GM23338 (cell line): ENCODE data around the gene SLC51B. TPM values are rescaled to one million over a fixed set of nuclear protein-coding genes. Genes with fewer than 3 reads are reported as not detected.

Source experiments
- ATAC-seq: fragments of 200-7000 bp; cut with Tn5 transposase; 3 replicates; pipeline ENCODE4 v1.9.1; 2020
- DNase-seq: peaks from one replicate; pipeline ENCODE4 v3.0.0-alpha.2; 2015; ENCODE audit warnings: low spot score
- H2AFZ ChIP-seq: fragments of 200-600 bp; sonication (generic); 2 replicates; pipeline ENCODE4 v1.8.0; 2016; ENCODE audit warnings: antibody characterized with exemption, mild to moderate bottlenecking, moderate library complexity
- H3F3A ChIP-seq: fragments of 200-600 bp; sonication (generic); replicated peaks from 2 replicates; pipeline ENCODE4 v1.8.0; 2017; ENCODE audit warnings: antibody characterized with exemption, mixed run types, low read depth
- H3K27ac ChIP-seq: fragments of 200-600 bp; sonication (generic); 2 replicates; pipeline ENCODE4 v1.6.1; 2016; ENCODE audit warnings: low read depth
- H3K27me3 ChIP-seq: fragments of 200-600 bp; sonication (generic); 2 replicates; pipeline ENCODE4 v1.8.0; 2016; ENCODE audit warnings: mild to moderate bottlenecking, mixed run types, moderate library complexity; ENCODE audit not compliant: insufficient read depth
- H3K36me3 ChIP-seq: fragments of 200-600 bp; sonication (generic); 2 replicates; pipeline ENCODE4 v1.8.0; 2016; ENCODE audit warnings: mild to moderate bottlenecking; ENCODE audit not compliant: insufficient read depth
- H3K4me1 ChIP-seq: fragments of 200-600 bp; sonication (generic); 2 replicates; pipeline ENCODE4 v1.8.0; 2016; ENCODE audit warnings: mild to moderate bottlenecking, moderate library complexity; ENCODE audit not compliant: insufficient read depth
- H3K4me2 ChIP-seq: fragments of 200-600 bp; sonication (generic); 2 replicates; pipeline ENCODE4 v1.7.1; 2017; ENCODE audit warnings: mixed run types
- H3K4me3 ChIP-seq: fragments of 200-600 bp; sonication (generic); 2 replicates; pipeline ENCODE4 v1.6.1; 2016; ENCODE audit warnings: mixed run types
- H3K79me2 ChIP-seq: fragments of 200-600 bp; sonication (generic); replicated peaks from 2 replicates; pipeline ENCODE4 v1.8.0; 2017; ENCODE audit warnings: mild to moderate bottlenecking; ENCODE audit not compliant: insufficient read depth
- H3K9me2 ChIP-seq: fragments of 200-600 bp; sonication (generic); 2 replicates; pipeline ENCODE4 v1.8.0; 2017; ENCODE audit not compliant: insufficient read depth
- H4K20me1 ChIP-seq: fragments of 200-600 bp; sonication (generic); replicated peaks from 2 replicates; pipeline ENCODE4 v1.8.0; 2017; ENCODE audit warnings: mild to moderate bottlenecking; ENCODE audit not compliant: insufficient read depth
- H3K27ac Mint-ChIP-seq: 2 replicates; pipeline ENCODE4 v1.8.0; 2020; ENCODE audit warnings: inconsistent platforms, mild to moderate bottlenecking, moderate library complexity, mixed read lengths
- H3K27me3 Mint-ChIP-seq: 3 replicates; pipeline ENCODE4 v1.8.0; 2022; ENCODE audit warnings: low read depth, mild to moderate bottlenecking, moderate library complexity, mixed read lengths, inconsistent platforms; ENCODE audit not compliant: insufficient read depth, poor library complexity
- H3K36me3 Mint-ChIP-seq: 3 replicates; pipeline ENCODE4 v1.8.0; 2021; ENCODE audit warnings: low read depth, mild to moderate bottlenecking, inconsistent platforms, moderate library complexity, mixed read lengths
- H3K4me1 Mint-ChIP-seq: 3 replicates; pipeline ENCODE4 v1.8.0; 2020; ENCODE audit warnings: mild to moderate bottlenecking, inconsistent platforms, mixed read lengths
- H3K4me3 Mint-ChIP-seq: 3 replicates; pipeline ENCODE4 v1.8.0; 2021; ENCODE audit warnings: moderate library complexity, mild to moderate bottlenecking, inconsistent platforms, mixed read lengths
- H3K9me3 Mint-ChIP-seq: 3 replicates; pipeline ENCODE4 v1.8.0; 2020; ENCODE audit warnings: moderate library complexity, mild to moderate bottlenecking, inconsistent platforms, mixed read lengths
- CREB1 ChIP-seq: fragments of 250-450 bp; sonication (Bioruptor Pico); IDR thresholded peaks from 2 replicates; pipeline ENCODE4 v1.5.0; 2020; ENCODE audit warnings: low read depth, mild to moderate bottlenecking, moderate library complexity
- EZH2 ChIP-seq: fragments of 200-600 bp; sonication (generic); IDR thresholded peaks from one replicate; pipeline ENCODE4 v1.8.0; 2017; ENCODE audit warnings: antibody characterized with exemption, mild to moderate bottlenecking, low read depth; ENCODE audit not compliant: unreplicated experiment
- EZH2phosphoT487 ChIP-seq: fragments of 200-600 bp; sonication (generic); IDR thresholded peaks from one replicate; pipeline ENCODE4 v1.8.1; 2018; ENCODE audit warnings: antibody characterized with exemption; ENCODE audit not compliant: unreplicated experiment
- JUNB ChIP-seq: IDR thresholded peaks from one replicate; pipeline ENCODE4 v1.6.1; 2016; ENCODE audit warnings: antibody characterized with exemption; ENCODE audit not compliant: unreplicated experiment
- NANOG ChIP-seq: IDR thresholded peaks from 2 replicates; pipeline ENCODE4 v1.6.1; 2016; ENCODE audit warnings: antibody characterized with exemption, borderline replicate concordance
- POLR2AphosphoS5 ChIP-seq: IDR thresholded peaks from 2 replicates; pipeline ENCODE4 v1.6.1; 2016; ENCODE audit warnings: antibody characterized with exemption, low read depth
- STAT1 ChIP-seq: IDR thresholded peaks from one replicate; pipeline ENCODE4 v1.6.1; 2016; ENCODE audit warnings: antibody characterized with exemption; ENCODE audit not compliant: unreplicated experiment
- ZNF114 ChIP-seq: fragments of 250-450 bp; sonication (Bioruptor Pico); IDR thresholded peaks from 2 replicates; pipeline ENCODE4 v1.5.0; 2020; ENCODE audit warnings: mild to moderate bottlenecking, moderate library complexity
- ZNF331 ChIP-seq: fragments of 250-450 bp; sonication (Bioruptor Pico); IDR thresholded peaks from 2 replicates; pipeline ENCODE4 v1.5.0; 2020; ENCODE audit warnings: low read depth, mild to moderate bottlenecking, moderate library complexity
- polyA plus RNA-seq: library from polyadenylated mRNA; unstranded; fragments of >200 nt; fragmentation: Nextera tagmentation; extraction: Ambion mirVana; gene quantifications from 2 replicates; pipeline ENCODE4 v1.2.1, GENCODE V29; 2016
- total RNA-seq: library from RNA; depleted of rRNA; stranded (reverse); fragments of >200 nt; shearing (Covaris generic); gene quantifications from 2 replicates; pipeline ENCODE4 v1.2.3, GENCODE V29; 2014
- TF ChIP-seq, protein P1 (sequence below): IDR thresholded peaks from one replicate; pipeline ENCODE4 v1.6.1; 2018; ENCODE audit warnings: antibody characterized with exemption; ENCODE audit not compliant: unreplicated experiment
- TF ChIP-seq, protein P2 (sequence below), 2 experiments: fragments of 200-600 bp in 1 of 2; sonication (generic) in 1 of 2; conservative IDR thresholded peaks; 2 replicates each; pipeline versions ENCODE4 v1.5.1 to v1.6.1; 2016 to 2017; ENCODE audit warnings: antibody characterized with exemption in 2 of 2, low read depth in 2 of 2, mild to moderate bottlenecking in 2 of 2, moderate library complexity in 1 of 2
- TF ChIP-seq, protein P3 (sequence below): IDR thresholded peaks from 2 replicates; pipeline ENCODE4 v1.6.1; 2016; ENCODE audit warnings: antibody characterized with exemption

The SLC51B gene
- total and polyA plus RNA-seq, 2 experiments from 2014 or later, result not detected

DNA sequence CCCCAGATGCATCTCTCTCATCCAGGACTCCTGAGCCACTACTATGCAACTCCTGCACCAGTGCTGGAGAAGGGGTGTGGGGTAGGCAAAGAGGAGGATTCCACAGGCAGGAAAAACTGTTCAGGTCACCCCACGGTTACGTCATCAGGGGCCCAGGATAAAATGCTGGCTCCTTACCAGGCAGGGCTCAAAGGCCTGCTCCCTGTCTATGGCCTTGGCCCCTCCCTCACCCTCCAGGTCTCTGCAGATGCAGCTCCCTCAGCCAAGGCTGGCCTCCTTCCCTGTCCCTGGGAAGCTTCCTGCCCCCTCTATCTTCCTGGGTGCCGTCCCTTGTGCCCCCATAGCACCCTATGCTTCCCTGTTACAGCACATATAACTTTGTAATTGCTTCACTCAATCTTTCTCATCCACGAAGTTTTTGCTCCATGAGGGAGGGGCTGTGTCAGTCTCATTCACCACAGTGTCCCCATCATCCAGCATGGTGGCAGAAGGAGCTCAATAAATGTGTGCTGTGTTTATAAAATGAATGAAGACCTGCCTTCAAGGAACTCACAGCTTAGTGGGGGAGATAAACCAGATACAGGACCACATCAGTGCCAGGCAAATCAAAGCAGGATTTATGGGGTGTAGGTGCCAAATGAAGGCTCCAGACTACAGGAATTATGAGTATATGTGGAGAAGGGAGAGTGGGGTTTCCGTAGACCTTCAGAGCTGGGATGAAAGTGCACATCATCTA, 50.0 kb downstream of the SLC51B start (continued):
- TF ChIP-seq, protein P1, sequence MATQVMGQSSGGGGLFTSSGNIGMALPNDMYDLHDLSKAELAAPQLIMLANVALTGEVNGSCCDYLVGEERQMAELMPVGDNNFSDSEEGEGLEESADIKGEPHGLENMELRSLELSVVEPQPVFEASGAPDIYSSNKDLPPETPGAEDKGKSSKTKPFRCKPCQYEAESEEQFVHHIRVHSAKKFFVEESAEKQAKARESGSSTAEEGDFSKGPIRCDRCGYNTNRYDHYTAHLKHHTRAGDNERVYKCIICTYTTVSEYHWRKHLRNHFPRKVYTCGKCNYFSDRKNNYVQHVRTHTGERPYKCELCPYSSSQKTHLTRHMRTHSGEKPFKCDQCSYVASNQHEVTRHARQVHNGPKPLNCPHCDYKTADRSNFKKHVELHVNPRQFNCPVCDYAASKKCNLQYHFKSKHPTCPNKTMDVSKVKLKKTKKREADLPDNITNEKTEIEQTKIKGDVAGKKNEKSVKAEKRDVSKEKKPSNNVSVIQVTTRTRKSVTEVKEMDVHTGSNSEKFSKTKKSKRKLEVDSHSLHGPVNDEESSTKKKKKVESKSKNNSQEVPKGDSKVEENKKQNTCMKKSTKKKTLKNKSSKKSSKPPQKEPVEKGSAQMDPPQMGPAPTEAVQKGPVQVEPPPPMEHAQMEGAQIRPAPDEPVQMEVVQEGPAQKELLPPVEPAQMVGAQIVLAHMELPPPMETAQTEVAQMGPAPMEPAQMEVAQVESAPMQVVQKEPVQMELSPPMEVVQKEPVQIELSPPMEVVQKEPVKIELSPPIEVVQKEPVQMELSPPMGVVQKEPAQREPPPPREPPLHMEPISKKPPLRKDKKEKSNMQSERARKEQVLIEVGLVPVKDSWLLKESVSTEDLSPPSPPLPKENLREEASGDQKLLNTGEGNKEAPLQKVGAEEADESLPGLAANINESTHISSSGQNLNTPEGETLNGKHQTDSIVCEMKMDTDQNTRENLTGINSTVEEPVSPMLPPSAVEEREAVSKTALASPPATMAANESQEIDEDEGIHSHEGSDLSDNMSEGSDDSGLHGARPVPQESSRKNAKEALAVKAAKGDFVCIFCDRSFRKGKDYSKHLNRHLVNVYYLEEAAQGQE, result no peak
- TF ChIP-seq ZNF331 (CRISPR knock-in tag) (no peak), EZH2 (no peak), NANOG (no peak), CREB1 (CRISPR knock-in tag) (no peak), JUNB (no peak), STAT1 (no peak), POLR2AphosphoS5 (no peak), EZH2phosphoT487 (no peak)
- TF ChIP-seq, protein P2, sequence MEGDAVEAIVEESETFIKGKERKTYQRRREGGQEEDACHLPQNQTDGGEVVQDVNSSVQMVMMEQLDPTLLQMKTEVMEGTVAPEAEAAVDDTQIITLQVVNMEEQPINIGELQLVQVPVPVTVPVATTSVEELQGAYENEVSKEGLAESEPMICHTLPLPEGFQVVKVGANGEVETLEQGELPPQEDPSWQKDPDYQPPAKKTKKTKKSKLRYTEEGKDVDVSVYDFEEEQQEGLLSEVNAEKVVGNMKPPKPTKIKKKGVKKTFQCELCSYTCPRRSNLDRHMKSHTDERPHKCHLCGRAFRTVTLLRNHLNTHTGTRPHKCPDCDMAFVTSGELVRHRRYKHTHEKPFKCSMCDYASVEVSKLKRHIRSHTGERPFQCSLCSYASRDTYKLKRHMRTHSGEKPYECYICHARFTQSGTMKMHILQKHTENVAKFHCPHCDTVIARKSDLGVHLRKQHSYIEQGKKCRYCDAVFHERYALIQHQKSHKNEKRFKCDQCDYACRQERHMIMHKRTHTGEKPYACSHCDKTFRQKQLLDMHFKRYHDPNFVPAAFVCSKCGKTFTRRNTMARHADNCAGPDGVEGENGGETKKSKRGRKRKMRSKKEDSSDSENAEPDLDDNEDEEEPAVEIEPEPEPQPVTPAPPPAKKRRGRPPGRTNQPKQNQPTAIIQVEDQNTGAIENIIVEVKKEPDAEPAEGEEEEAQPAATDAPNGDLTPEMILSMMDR (conservative IDR thresholded peaks at IDR 0.05; ENCODE audit: low read depth in 2 of 2), result no peak
- TF ChIP-seq, protein P3, sequence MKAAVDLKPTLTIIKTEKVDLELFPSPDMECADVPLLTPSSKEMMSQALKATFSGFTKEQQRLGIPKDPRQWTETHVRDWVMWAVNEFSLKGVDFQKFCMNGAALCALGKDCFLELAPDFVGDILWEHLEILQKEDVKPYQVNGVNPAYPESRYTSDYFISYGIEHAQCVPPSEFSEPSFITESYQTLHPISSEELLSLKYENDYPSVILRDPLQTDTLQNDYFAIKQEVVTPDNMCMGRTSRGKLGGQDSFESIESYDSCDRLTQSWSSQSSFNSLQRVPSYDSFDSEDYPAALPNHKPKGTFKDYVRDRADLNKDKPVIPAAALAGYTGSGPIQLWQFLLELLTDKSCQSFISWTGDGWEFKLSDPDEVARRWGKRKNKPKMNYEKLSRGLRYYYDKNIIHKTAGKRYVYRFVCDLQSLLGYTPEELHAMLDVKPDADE, result no peak

DNA sequence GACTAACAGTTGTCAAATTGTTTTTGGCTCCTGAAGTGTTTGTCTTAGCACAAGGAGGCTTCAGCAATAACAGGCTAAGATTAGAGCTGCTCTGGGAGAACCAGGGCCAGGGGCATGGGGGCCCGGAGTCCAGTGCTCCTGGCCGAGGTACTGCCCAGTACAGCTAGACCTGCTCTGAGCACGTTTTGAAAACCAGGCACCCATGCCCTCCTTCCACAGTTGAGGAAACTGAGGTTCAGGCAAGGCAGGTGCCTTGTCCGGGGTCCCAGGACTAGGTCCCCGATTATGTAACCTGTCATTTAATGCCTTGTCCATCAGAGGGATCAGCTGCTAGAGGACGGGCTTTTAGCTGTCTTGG, 50.5 kb downstream of the SLC51B start:
- Histone ChIP-seq H3K27me3 (no peaks in the 10 kb centered on the region), H3K36me3 (no peaks in the 10 kb centered on the region), H3K4me1 (no peaks in the 10 kb centered on the region), H3K27ac (no peak overlapping the region), H3K9me2 (no peaks in the 10 kb centered on the region), H3K4me3 (no peak overlapping the region), H2AFZ (no peak overlapping the region), H3K79me2 (no peaks in the 10 kb centered on the region), H3F3A (no peaks in the 10 kb centered on the region), H3K4me2 (no peak overlapping the region), H4K20me1 (no peaks in the 10 kb centered on the region)
- no peak for ATAC-seq
- no peak overlapping the region for H3K4me3 Mint-ChIP-seq
- no peak for DNase-seq
- peaks cover 9% of the 10 kb centered on the region for H3K27me3 Mint-ChIP-seq
- H3K27ac Mint-ChIP-seq, result no peak overlapping the region
- H3K9me3 Mint-ChIP-seq, result no peaks in the 10 kb centered on the region
- no peaks in the 10 kb centered on the region; the same call in 2 of the 3 replicates for H3K4me1 Mint-ChIP-seq
- no peaks in the 10 kb centered on the region for H3K36me3 Mint-ChIP-seq
- TF ChIP-seq POLR2AphosphoS5 (no peak), CREB1 (CRISPR knock-in tag) (no peak), NANOG (no peak), JUNB (no peak), ZNF331 (CRISPR knock-in tag) (no peak), EZH2phosphoT487 (no peak), ZNF114 (CRISPR knock-in tag) (no peak), EZH2 (no peak), STAT1 (no peak)
- TF ChIP-seq, protein P3, result no peak
- TF ChIP-seq, protein P1, result no peak
